ENCODE results near the gene KIR2DL3.
"Not testable (repeated sequence)": the region's sequence is repeated elsewhere in the genome, so short reads cannot be mapped to it uniquely, and the experiment has no call there.

DNA sequence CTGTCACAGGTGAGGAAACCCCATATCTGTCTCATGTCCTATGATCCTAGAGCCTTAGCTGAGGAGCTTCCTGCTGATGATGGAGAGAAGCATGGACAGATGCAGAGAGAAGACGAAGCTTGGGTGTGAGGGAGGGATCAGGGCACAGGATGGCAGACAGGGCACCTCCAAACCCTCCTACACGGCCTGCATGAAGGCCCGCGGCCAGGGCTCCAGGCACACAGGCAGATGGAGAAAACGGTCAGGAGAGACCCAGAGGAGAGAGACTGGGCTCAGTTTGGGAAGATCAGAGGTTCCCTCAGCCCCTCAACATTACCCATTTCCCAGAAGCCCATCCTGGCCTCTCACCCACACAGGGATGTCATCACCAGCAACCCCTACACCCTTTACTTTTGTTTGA, 5.8 kb downstream of the KIR2DL3 start:
- TF ChIP-seq, protein P1, sequence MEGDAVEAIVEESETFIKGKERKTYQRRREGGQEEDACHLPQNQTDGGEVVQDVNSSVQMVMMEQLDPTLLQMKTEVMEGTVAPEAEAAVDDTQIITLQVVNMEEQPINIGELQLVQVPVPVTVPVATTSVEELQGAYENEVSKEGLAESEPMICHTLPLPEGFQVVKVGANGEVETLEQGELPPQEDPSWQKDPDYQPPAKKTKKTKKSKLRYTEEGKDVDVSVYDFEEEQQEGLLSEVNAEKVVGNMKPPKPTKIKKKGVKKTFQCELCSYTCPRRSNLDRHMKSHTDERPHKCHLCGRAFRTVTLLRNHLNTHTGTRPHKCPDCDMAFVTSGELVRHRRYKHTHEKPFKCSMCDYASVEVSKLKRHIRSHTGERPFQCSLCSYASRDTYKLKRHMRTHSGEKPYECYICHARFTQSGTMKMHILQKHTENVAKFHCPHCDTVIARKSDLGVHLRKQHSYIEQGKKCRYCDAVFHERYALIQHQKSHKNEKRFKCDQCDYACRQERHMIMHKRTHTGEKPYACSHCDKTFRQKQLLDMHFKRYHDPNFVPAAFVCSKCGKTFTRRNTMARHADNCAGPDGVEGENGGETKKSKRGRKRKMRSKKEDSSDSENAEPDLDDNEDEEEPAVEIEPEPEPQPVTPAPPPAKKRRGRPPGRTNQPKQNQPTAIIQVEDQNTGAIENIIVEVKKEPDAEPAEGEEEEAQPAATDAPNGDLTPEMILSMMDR (IDR thresholded peaks at IDR 0.05), result not testable (repeated sequence)
- not testable (repeated sequence) for TF ChIP-seq POLR2A (IDR thresholded peaks at IDR 0.05)

All from thyroid gland (tissue), 4 donors.